Liver (tissue), 3 donors: ENCODE results near the gene INPP5B.

Source experiments
- GABPA ChIP-seq, 2 donors: IDR thresholded peaks in 1 of 2; conservative IDR thresholded peaks in 1 of 2; 2 replicates each; pipeline ENCODE4 v1.6.1; 2016; ENCODE audit warnings: antibody characterized with exemption in 2 of 2, mild to moderate bottlenecking in 1 of 2, moderate library complexity in 1 of 2
- RAD21 ChIP-seq, 2 donors: IDR thresholded peaks; 2 replicates each; pipeline ENCODE4 v1.6.1; 2016; ENCODE audit warnings: antibody characterized with exemption in 2 of 2, mild to moderate bottlenecking in 2 of 2
- SP1 ChIP-seq: IDR thresholded peaks from 2 replicates; pipeline ENCODE4 v1.6.1; 2018; ENCODE audit warnings: antibody characterized with exemption, mild to moderate bottlenecking
- TAF1 ChIP-seq: conservative IDR thresholded peaks from 2 replicates; pipeline ENCODE4 v1.6.1; 2016; ENCODE audit warnings: antibody characterized with exemption, mild to moderate bottlenecking
- TF ChIP-seq, protein P1 (sequence below): fragments of 150-350 bp; IDR thresholded peaks from 2 replicates; pipeline ENCODE4 v1.5.1; 2017; ENCODE audit warnings: improper control_type of control experiment, low read depth, low read length; ENCODE audit not compliant: missing input control
- TF ChIP-seq, protein P2 (sequence below): IDR thresholded peaks from 2 replicates; pipeline ENCODE4 v1.6.1; 2016; ENCODE audit warnings: antibody characterized with exemption
- TF ChIP-seq, protein P3 (sequence below): IDR thresholded peaks from 2 replicates; pipeline ENCODE4 v1.6.1; 2016; ENCODE audit warnings: antibody characterized with exemption, mild to moderate bottlenecking
- donor health status: healthy.
- donor health status: healthy.

DNA sequence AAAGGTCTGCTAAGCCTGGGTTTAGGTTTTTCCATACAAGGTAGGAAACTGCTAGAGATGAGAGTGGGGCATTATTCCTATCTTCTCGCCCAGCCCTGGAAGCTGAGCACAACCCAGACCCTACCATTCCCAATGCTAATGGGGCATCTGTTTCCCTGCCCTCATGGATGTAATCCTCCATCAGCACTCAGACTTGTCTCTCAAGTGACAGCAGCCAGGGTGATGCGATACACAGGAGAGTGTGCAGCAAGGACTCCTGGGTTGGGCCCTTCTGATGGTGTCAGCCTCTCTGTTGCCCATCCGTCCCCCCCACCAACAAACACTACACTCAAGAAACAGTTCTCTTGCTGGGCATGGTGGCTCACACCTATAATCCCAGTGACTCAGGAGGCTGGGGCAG is 5.9 kb upstream of the INPP5B start:
- TF ChIP-seq, protein P1, sequence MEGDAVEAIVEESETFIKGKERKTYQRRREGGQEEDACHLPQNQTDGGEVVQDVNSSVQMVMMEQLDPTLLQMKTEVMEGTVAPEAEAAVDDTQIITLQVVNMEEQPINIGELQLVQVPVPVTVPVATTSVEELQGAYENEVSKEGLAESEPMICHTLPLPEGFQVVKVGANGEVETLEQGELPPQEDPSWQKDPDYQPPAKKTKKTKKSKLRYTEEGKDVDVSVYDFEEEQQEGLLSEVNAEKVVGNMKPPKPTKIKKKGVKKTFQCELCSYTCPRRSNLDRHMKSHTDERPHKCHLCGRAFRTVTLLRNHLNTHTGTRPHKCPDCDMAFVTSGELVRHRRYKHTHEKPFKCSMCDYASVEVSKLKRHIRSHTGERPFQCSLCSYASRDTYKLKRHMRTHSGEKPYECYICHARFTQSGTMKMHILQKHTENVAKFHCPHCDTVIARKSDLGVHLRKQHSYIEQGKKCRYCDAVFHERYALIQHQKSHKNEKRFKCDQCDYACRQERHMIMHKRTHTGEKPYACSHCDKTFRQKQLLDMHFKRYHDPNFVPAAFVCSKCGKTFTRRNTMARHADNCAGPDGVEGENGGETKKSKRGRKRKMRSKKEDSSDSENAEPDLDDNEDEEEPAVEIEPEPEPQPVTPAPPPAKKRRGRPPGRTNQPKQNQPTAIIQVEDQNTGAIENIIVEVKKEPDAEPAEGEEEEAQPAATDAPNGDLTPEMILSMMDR = no peak
- TF ChIP-seq, protein P2, sequence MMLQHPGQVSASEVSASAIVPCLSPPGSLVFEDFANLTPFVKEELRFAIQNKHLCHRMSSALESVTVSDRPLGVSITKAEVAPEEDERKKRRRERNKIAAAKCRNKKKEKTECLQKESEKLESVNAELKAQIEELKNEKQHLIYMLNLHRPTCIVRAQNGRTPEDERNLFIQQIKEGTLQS = no peak
- TF ChIP-seq GABPA (IDR thresholded peaks at IDR 0.05 in 1 of 2, conservative IDR thresholded peaks at IDR 0.05 in 1 of 2) (no peak), SP1 (no peak), TAF1 (no peak), RAD21 (IDR thresholded peaks at IDR 0.05) (no peak)
- TF ChIP-seq, protein P3, sequence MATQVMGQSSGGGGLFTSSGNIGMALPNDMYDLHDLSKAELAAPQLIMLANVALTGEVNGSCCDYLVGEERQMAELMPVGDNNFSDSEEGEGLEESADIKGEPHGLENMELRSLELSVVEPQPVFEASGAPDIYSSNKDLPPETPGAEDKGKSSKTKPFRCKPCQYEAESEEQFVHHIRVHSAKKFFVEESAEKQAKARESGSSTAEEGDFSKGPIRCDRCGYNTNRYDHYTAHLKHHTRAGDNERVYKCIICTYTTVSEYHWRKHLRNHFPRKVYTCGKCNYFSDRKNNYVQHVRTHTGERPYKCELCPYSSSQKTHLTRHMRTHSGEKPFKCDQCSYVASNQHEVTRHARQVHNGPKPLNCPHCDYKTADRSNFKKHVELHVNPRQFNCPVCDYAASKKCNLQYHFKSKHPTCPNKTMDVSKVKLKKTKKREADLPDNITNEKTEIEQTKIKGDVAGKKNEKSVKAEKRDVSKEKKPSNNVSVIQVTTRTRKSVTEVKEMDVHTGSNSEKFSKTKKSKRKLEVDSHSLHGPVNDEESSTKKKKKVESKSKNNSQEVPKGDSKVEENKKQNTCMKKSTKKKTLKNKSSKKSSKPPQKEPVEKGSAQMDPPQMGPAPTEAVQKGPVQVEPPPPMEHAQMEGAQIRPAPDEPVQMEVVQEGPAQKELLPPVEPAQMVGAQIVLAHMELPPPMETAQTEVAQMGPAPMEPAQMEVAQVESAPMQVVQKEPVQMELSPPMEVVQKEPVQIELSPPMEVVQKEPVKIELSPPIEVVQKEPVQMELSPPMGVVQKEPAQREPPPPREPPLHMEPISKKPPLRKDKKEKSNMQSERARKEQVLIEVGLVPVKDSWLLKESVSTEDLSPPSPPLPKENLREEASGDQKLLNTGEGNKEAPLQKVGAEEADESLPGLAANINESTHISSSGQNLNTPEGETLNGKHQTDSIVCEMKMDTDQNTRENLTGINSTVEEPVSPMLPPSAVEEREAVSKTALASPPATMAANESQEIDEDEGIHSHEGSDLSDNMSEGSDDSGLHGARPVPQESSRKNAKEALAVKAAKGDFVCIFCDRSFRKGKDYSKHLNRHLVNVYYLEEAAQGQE = no peak
